Measurements from ENCODE around the gene PLCXD3. TPM values are rescaled to one million over a fixed set of nuclear protein-coding genes. Genes with fewer than 3 reads are reported as not detected.

The PLCXD3 gene, protein sequence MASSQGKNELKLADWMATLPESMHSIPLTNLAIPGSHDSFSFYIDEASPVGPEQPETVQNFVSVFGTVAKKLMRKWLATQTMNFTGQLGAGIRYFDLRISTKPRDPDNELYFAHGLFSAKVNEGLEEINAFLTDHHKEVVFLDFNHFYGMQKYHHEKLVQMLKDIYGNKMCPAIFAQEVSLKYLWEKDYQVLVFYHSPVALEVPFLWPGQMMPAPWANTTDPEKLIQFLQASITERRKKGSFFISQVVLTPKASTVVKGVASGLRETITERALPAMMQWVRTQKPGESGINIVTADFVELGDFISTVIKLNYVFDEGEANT
- 1 to 10 TPM in 2 of 3 donors, under 1 TPM in 1; 0.29 to 1.6 (median 1.2) TPM for total RNA-seq
- long read RNA-seq, donor 1, partial matches to known transcripts, result 0 of 1 reads
- long read RNA-seq, donor 1, other reads (novel, unspliced or antisense), result 1 of 1 reads
- long read RNA-seq, donor 2, full-length matches to known transcripts, result 1 of 1 reads
- long read RNA-seq, donor 2, partial matches to known transcripts, result 0 of 1 reads
- long read RNA-seq, donor 2, other reads (novel, unspliced or antisense), result 0 of 1 reads

DNA sequence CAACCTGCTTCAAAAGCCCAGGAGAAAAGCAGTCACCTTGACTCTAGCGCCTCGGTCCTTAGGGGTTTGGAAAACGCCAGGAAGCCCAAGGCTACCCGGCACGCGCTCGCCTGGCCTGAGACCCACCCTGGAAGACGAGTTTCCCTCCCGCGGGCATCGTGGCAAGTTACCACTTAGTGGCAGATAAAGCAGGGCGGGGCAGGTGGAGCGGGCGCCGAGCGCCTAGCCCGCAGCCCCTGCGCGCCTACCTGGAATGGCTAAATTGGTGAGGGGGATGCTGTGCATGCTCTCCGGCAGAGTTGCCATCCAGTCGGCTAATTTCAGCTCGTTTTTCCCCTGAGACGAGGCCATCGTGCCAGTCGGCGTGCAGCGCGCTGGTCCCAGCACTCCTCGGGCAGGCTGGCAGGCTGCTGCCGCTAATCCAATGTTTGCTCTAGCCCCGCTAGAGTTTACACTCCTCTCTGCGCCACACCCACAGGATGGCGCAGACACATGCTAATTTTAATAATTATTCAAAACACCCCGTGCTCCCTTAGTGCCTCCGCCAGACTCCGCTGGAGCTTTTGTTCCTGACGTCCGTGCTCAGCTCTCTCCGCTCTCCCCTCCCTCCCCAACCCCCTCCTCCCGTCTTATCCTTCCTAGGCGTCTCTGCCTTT lies at the start of gene PLCXD3:
Gene PLCXD3 (minus strand): TSS at position 426 of the 656 bp plus-strand sequence. CDS start 75 bp downstream, at position 351.
- H3K9me3 ChIP-seq, result no peaks in the 10 kb centered on the region
- TF ChIP-seq, protein P1, sequence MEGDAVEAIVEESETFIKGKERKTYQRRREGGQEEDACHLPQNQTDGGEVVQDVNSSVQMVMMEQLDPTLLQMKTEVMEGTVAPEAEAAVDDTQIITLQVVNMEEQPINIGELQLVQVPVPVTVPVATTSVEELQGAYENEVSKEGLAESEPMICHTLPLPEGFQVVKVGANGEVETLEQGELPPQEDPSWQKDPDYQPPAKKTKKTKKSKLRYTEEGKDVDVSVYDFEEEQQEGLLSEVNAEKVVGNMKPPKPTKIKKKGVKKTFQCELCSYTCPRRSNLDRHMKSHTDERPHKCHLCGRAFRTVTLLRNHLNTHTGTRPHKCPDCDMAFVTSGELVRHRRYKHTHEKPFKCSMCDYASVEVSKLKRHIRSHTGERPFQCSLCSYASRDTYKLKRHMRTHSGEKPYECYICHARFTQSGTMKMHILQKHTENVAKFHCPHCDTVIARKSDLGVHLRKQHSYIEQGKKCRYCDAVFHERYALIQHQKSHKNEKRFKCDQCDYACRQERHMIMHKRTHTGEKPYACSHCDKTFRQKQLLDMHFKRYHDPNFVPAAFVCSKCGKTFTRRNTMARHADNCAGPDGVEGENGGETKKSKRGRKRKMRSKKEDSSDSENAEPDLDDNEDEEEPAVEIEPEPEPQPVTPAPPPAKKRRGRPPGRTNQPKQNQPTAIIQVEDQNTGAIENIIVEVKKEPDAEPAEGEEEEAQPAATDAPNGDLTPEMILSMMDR (IDR thresholded peaks at IDR 0.05), result no peak
- no peaks in the 10 kb centered on the region for H3K36me3 ChIP-seq (ENCODE audit: low read depth)
- DNase-seq (peak; percentile 14 to 41 (median 31)), ATAC-seq (peak; percentile 83)
- H3K4me1 ChIP-seq (ENCODE audit: low read depth), result no peaks in the 10 kb centered on the region
- intact Hi-C loops (cut with DNase I, micrococcal nuclease), result no loop called here
- H3K4me3 ChIP-seq, result no peak within 1 kb of the TSS

DNA sequence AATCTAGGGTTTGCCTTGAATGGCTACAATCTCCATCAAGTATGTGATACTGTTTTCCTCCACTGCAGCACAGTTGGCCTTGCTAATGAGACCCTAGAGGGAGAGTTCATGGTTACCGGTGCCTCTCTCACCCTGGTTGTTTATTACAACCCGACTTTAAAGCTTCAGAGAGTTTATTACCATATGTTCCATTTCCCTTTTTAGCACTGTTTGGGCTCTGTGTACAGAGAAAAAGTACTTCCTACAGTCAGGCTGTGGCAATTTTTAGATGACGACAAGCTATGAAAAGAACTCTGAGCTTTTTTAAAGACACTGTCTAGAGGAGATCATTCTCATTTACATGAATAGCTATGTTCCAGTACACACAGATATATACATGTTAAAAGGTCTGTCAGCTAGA lies 48.8 kb upstream of the PLCXD3 start:
- Histone ChIP-seq H3K4me3 (no peak overlapping the region), H3K9me3 (no peaks in the 10 kb centered on the region), H3K36me3 (ENCODE audit: low read depth) (no peaks in the 10 kb centered on the region), H3K4me1 (ENCODE audit: low read depth) (no peaks in the 10 kb centered on the region)
- no peak for DNase-seq
- intact Hi-C loops (cut with DNase I, micrococcal nuclease), result no loop called here
- TF ChIP-seq, protein P1 (IDR thresholded peaks at IDR 0.05), result no peak
- ATAC-seq, result no peak

DNA sequence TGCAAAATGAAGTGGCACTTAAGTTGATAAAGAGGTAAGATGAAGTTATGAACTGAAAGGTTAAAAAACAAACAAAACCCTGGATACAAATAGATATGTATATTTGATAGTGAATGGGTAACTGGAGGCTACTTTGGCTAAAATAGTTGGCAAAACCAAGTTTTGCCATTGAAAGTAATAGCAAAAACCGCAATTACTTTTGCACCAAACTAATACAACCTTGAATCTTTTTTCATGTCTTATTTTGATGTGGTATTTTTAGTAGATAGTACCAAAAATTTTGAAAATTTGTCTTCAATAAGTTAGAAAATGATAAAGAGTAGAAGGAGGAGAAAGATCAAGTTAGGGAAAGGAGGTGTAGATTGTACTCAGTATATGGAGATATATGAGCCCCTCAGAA lies 47.9 kb upstream of the PLCXD3 start:
- intact Hi-C loops (cut with DNase I, micrococcal nuclease), result no loop called here
- no peaks in the 10 kb centered on the region for H3K4me1 ChIP-seq (ENCODE audit: low read depth)
- DNase-seq, result no peak
- no peaks in the 10 kb centered on the region for H3K36me3 ChIP-seq (ENCODE audit: low read depth)
- H3K4me3 ChIP-seq, result no peak overlapping the region
- no peaks in the 10 kb centered on the region for H3K9me3 ChIP-seq
- no peak for ATAC-seq
- TF ChIP-seq, protein P1 (IDR thresholded peaks at IDR 0.05), result no peak

DNA sequence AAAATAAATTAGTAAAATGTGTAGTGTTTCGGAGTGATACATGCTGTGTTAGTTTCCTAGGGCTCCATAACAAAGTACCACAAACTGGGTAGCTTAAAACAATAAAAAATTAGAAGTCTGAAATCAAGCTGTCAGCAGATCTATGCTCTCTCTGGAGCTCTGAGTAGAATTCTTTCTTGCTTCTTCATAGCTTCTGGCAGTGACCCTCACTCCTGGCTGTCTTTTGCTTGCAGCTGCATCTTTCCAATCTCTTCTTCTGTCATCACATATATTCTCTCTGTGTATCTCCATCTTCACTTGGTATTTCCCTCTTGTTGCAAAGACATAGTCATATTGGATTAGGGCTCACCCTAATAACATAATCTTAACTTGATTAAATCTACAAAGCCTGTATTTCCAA lies 37.6 kb upstream of the PLCXD3 start:
- TF ChIP-seq, protein P1 (IDR thresholded peaks at IDR 0.05), result no peak
- no peak for ATAC-seq

DNA sequence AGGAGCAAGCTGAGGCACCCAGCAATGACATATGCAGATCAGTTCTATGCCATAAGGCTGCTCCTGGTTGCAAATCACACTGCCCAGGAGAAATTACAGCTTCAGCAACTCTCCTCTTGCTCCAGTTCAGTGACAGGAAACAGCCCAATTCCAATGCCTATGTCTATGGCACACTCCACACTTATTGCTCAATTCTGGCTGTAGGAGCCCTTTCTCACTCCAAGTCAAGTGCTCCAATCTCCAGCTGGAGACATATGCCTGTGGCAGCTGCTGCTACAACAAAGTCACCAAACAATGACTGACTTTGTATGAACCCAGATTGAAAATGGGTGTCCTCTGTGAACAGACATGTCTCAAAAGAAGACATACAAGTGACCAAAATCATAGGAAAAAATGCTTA lies 31.8 kb upstream of the PLCXD3 start:
- Histone ChIP-seq H3K4me1 (ENCODE audit: low read depth) (no peaks in the 10 kb centered on the region), H3K36me3 (ENCODE audit: low read depth) (no peaks in the 10 kb centered on the region), H3K9me3 (no peaks in the 10 kb centered on the region), H3K4me3 (no peak overlapping the region)
- intact Hi-C loops (cut with DNase I, micrococcal nuclease), result no loop called here
- DNase-seq (no peak), ATAC-seq (no peak)
- TF ChIP-seq, protein P1 (IDR thresholded peaks at IDR 0.05), result no peak

More for the DNA sequence above, 37.6 kb upstream of the PLCXD3 start:
- no peaks in the 10 kb centered on the region for H3K4me1 ChIP-seq (ENCODE audit: low read depth)
- H3K9me3 ChIP-seq, result no peaks in the 10 kb centered on the region
- DNase-seq, result no peak
- H3K36me3 ChIP-seq (ENCODE audit: low read depth), result no peaks in the 10 kb centered on the region
- intact Hi-C loops (cut with DNase I, micrococcal nuclease), result no loop called here
- no peak overlapping the region for H3K4me3 ChIP-seq
